ENCODE results near the gene RNU6-8. TPM values are rescaled to one million over a fixed set of nuclear protein-coding genes. Genes with fewer than 3 reads are reported as not detected.

RNU6-8 gene
- total RNA-seq, 2 experiments from 2014 or later = not detected

GRCh38 chr14:32249780-32250179 lies 46.7 kb upstream of the RNU6-8 start:
- no peak overlapping the region for H3K4me3 Mint-ChIP-seq
- no peaks in the 10 kb centered on the region for H3K9me3 Mint-ChIP-seq
- H3K4me1 Mint-ChIP-seq (ENCODE audit: low read depth) = no peaks in the 10 kb centered on the region
- TF ChIP-seq CTCF (IDR thresholded peaks at IDR 0.05) = no peak
- ChIA-PET CTCF (interaction anchor here (0.7 to 6.6 kb wide), 7 partner anchors 9 to 740 kb away, joined by 3 to 76 read pairs (median 9); no protein-coding TSS in a partner anchor), POLR2A (interaction anchor here (0.6 kb wide), 1 partner anchor 323 kb away, joined by 3 read pairs; no protein-coding TSS in a partner anchor)
- intact Hi-C loops (cut with micrococcal nuclease) = loop anchor here (5.0 kb wide), 3 partner anchors 47 to 737 kb away; partner anchors contain the start of genes RNU6-7 and RNU6-8
- no peaks in the 10 kb centered on the region for H3K36me3 Mint-ChIP-seq (ENCODE audit: low read depth)
- no peak overlapping the region for H3K27ac Mint-ChIP-seq
- DNase-seq (no peak), ATAC-seq (no peak)
- H3K27me3 Mint-ChIP-seq = no peaks in the 10 kb centered on the region

GRCh38 chr14:32249371-32249770 lies 46.3 kb upstream of the RNU6-8 start:
- no peaks in the 10 kb centered on the region for H3K36me3 Mint-ChIP-seq (ENCODE audit: low read depth)
- ChIA-PET POLR2A (no interaction called here), CTCF (interaction anchor here (2.9 to 6.6 kb wide), 2 partner anchors 176 to 180 kb away, joined by 34 to 76 read pairs; no protein-coding TSS in a partner anchor)
- ATAC-seq (no peak), DNase-seq (no peak)
- no peaks in the 10 kb centered on the region for H3K4me1 Mint-ChIP-seq (ENCODE audit: low read depth)
- no peak overlapping the region for H3K4me3 Mint-ChIP-seq
- H3K27me3 Mint-ChIP-seq = no peaks in the 10 kb centered on the region
- H3K27ac Mint-ChIP-seq = no peak overlapping the region
- intact Hi-C loops (cut with micrococcal nuclease) = no loop called here
- no peak for TF ChIP-seq CTCF (IDR thresholded peaks at IDR 0.05)
- H3K9me3 Mint-ChIP-seq = no peaks in the 10 kb centered on the region

GRCh38 chr14:32246751-32247150 lies 43.7 kb upstream of the RNU6-8 start:
- Mint-ChIP-seq H3K27ac (no peak overlapping the region), H3K27me3 (no peaks in the 10 kb centered on the region), H3K4me1 (ENCODE audit: low read depth) (no peaks in the 10 kb centered on the region), H3K4me3 (no peak overlapping the region), H3K36me3 (ENCODE audit: low read depth) (no peaks in the 10 kb centered on the region), H3K9me3 (no peaks in the 10 kb centered on the region)
- intact Hi-C loops (cut with micrococcal nuclease) = no loop called here
- TF ChIP-seq CTCF (IDR thresholded peaks at IDR 0.05) = no peak
- no peak for ATAC-seq
- CTCF ChIA-PET = interaction anchor here (1.0 to 4.6 kb wide), 3 partner anchors 8 to 87 kb away, joined by 3 to 13 read pairs (median 3); no protein-coding TSS in a partner anchor
- no peak for DNase-seq
- POLR2A ChIA-PET = no interaction called here

GRCh38 chr14:32244404-32244803 lies 41.3 kb upstream of the RNU6-8 start:
- ChIA-PET POLR2A (no interaction called here), CTCF (interaction anchor here (1.5 to 4.6 kb wide), 2 partner anchors 10 to 168 kb away, joined by 3 to 13 read pairs; no protein-coding TSS in a partner anchor)
- ATAC-seq = no peak
- H3K27me3 Mint-ChIP-seq = peaks cover 3% of the 10 kb centered on the region
- H3K9me3 Mint-ChIP-seq = no peaks in the 10 kb centered on the region
- DNase-seq = no peak
- H3K36me3 Mint-ChIP-seq (ENCODE audit: low read depth) = no peaks in the 10 kb centered on the region
- no peak for TF ChIP-seq CTCF (IDR thresholded peaks at IDR 0.05)
- H3K4me1 Mint-ChIP-seq (ENCODE audit: low read depth) = no peaks in the 10 kb centered on the region
- H3K27ac Mint-ChIP-seq = no peak overlapping the region
- H3K4me3 Mint-ChIP-seq = no peak overlapping the region
- intact Hi-C loops (cut with micrococcal nuclease) = no loop called here

GRCh38 chr14:32233260-32233659 lies 30.2 kb upstream of the RNU6-8 start:
- Mint-ChIP-seq H3K4me1 (ENCODE audit: low read depth) (peaks cover 6% of the 10 kb centered on the region), H3K27me3 (no peaks in the 10 kb centered on the region), H3K36me3 (ENCODE audit: low read depth) (no peaks in the 10 kb centered on the region), H3K9me3 (no peaks in the 10 kb centered on the region), H3K4me3 (no peak overlapping the region), H3K27ac (no peak overlapping the region)
- intact Hi-C loops (cut with micrococcal nuclease) = no loop called here
- POLR2A ChIA-PET = no interaction called here
- ATAC-seq (no peak), DNase-seq (no peak)
- TF ChIP-seq CTCF (IDR thresholded peaks at IDR 0.05) = no peak
- CTCF ChIA-PET = interaction anchor here (1.5 kb wide), 1 partner anchor 306 kb away, joined by 3 read pairs; no protein-coding TSS in a partner anchor
